Measurements from ENCODE around the gene TMEM212. TPM values are rescaled to one million over a fixed set of nuclear protein-coding genes. Genes with fewer than 3 reads are reported as not detected.

Gene TMEM212
- total and polyA plus RNA-seq, 5 donors: not detected

- H3K27ac ChIP-seq (ENCODE audit: low read length): no peak overlapping the region
- ATAC-seq (no peak), DNase-seq (no peak)
- no peaks in the 10 kb centered on the region for H3K27me3 ChIP-seq (ENCODE audit: control insufficient read depth, insufficient read depth)
- WGBS: 70% methylated on average over 4 of the region's 4 CpGs
- no peaks in the 10 kb centered on the region for H3K9me3 ChIP-seq (ENCODE audit: control insufficient read depth, low read length)
- intact Hi-C loops (cut with DNase I): no loop called here
- H3K4me1 ChIP-seq (ENCODE audit: control insufficient read depth, insufficient read depth, low read length): peaks cover 2% of the 10 kb centered on the region
- H3K4me3 ChIP-seq (ENCODE audit: low read length): no peak overlapping the region
Observed at GRCh38 chr3:171878461-171879225, 35.5 kb downstream of the TMEM212 start.

GRCh38 chr3:171879472-171879871 is 36.3 kb downstream of the TMEM212 start:
- Histone ChIP-seq H3K27ac (ENCODE audit: low read length) (no peak overlapping the region), H3K4me3 (ENCODE audit: low read length) (no peak overlapping the region), H3K27me3 (ENCODE audit: control insufficient read depth, insufficient read depth) (no peaks in the 10 kb centered on the region), H3K4me1 (ENCODE audit: control insufficient read depth, insufficient read depth, low read length) (peaks cover under 1% of the 10 kb centered on the region), H3K9me3 (ENCODE audit: control insufficient read depth, low read length) (no peaks in the 10 kb centered on the region)
- intact Hi-C loops (cut with DNase I): no loop called here
- ATAC-seq (no peak), DNase-seq (no peak)
- 94% methylated on average over 3 of the region's 3 CpGs for WGBS

- H3K4me3 ChIP-seq (ENCODE audit: low read length): no peak overlapping the region
- H3K27ac ChIP-seq (ENCODE audit: low read length): no peak overlapping the region
- ATAC-seq: no peak
- H3K4me1 ChIP-seq (ENCODE audit: control insufficient read depth, insufficient read depth, low read length): no peaks in the 10 kb centered on the region
- intact Hi-C loops (cut with DNase I): no loop called here
- 92% methylated on average over 4 of the region's 4 CpGs for WGBS
- H3K27me3 ChIP-seq (ENCODE audit: control insufficient read depth, insufficient read depth): no peaks in the 10 kb centered on the region
- no peak for DNase-seq
- H3K9me3 ChIP-seq (ENCODE audit: control insufficient read depth, low read length): no peaks in the 10 kb centered on the region
Observed at GRCh38 chr3:171880101-171880870, 37.1 kb downstream of the TMEM212 start.

- Histone ChIP-seq H3K27ac (ENCODE audit: low read length) (no peak overlapping the region), H3K9me3 (ENCODE audit: control insufficient read depth, low read length) (no peaks in the 10 kb centered on the region), H3K4me3 (ENCODE audit: low read length) (no peak overlapping the region), H3K27me3 (ENCODE audit: control insufficient read depth, insufficient read depth) (no peaks in the 10 kb centered on the region), H3K4me1 (ENCODE audit: control insufficient read depth, insufficient read depth, low read length) (no peaks in the 10 kb centered on the region)
- 91% methylated on average over 3 of the region's 3 CpGs for WGBS
- intact Hi-C loops (cut with DNase I): no loop called here
- no peak for DNase-seq
- ATAC-seq: no peak
Observed at GRCh38 chr3:171881251-171881650, 38.1 kb downstream of the TMEM212 start.

GRCh38 chr3:171883257-171883892 is 40.2 kb downstream of the TMEM212 start:
- Histone ChIP-seq H3K4me1 (ENCODE audit: control insufficient read depth, insufficient read depth, low read length) (no peaks in the 10 kb centered on the region), H3K27me3 (ENCODE audit: control insufficient read depth, insufficient read depth) (no peaks in the 10 kb centered on the region), H3K9me3 (ENCODE audit: control insufficient read depth, low read length) (no peaks in the 10 kb centered on the region), H3K4me3 (ENCODE audit: low read length) (no peak overlapping the region), H3K27ac (ENCODE audit: low read length) (no peak overlapping the region)
- ATAC-seq (no peak), DNase-seq (no peak)
- intact Hi-C loops (cut with DNase I): no loop called here
- 95% methylated on average over 3 of the region's 3 CpGs for WGBS

GRCh38 chr3:171883893-171884279 is 40.7 kb downstream of the TMEM212 start:
- DNase-seq (no peak), ATAC-seq (no peak)
- H3K27me3 ChIP-seq (ENCODE audit: control insufficient read depth, insufficient read depth): no peaks in the 10 kb centered on the region
- no peak overlapping the region for H3K27ac ChIP-seq (ENCODE audit: low read length)
- no peaks in the 10 kb centered on the region for H3K9me3 ChIP-seq (ENCODE audit: control insufficient read depth, low read length)
- intact Hi-C loops (cut with DNase I): no loop called here
- H3K4me3 ChIP-seq (ENCODE audit: low read length): no peak overlapping the region
- H3K4me1 ChIP-seq (ENCODE audit: control insufficient read depth, insufficient read depth, low read length): no peaks in the 10 kb centered on the region
- 84% methylated on average over 6 of the region's 6 CpGs for whole genome bisulfite sequencing

GRCh38 chr3:171888466-171888865 is 45.3 kb downstream of the TMEM212 start:
- Histone ChIP-seq H3K9me3 (ENCODE audit: control insufficient read depth, low read length) (no peaks in the 10 kb centered on the region), H3K4me1 (ENCODE audit: control insufficient read depth, insufficient read depth, low read length) (no peaks in the 10 kb centered on the region), H3K4me3 (ENCODE audit: low read length) (no peak overlapping the region), H3K27me3 (ENCODE audit: control insufficient read depth, insufficient read depth) (no peaks in the 10 kb centered on the region), H3K27ac (ENCODE audit: low read length) (no peak overlapping the region)
- ATAC-seq: no peak
- intact Hi-C loops (cut with DNase I): no loop called here
- no peak for DNase-seq
- whole genome bisulfite sequencing: 95% methylated on average over 2 of the region's 2 CpGs

- ATAC-seq: no peak
- no peaks in the 10 kb centered on the region for H3K9me3 ChIP-seq (ENCODE audit: control insufficient read depth, low read length)
- WGBS: 84% methylated on average over 2 of the region's 2 CpGs
- H3K4me3 ChIP-seq (ENCODE audit: low read length): no peak overlapping the region
- intact Hi-C loops (cut with DNase I): no loop called here
- no peak overlapping the region for H3K27ac ChIP-seq (ENCODE audit: low read length)
- H3K27me3 ChIP-seq (ENCODE audit: control insufficient read depth, insufficient read depth): no peaks in the 10 kb centered on the region
- H3K4me1 ChIP-seq (ENCODE audit: control insufficient read depth, insufficient read depth, low read length): no peaks in the 10 kb centered on the region
- no peak for DNase-seq
Observed at GRCh38 chr3:171890398-171890797, 47.2 kb downstream of the TMEM212 start.

GRCh38 chr3:171892457-171892856 is 49.3 kb downstream of the TMEM212 start:
- Histone ChIP-seq H3K4me3 (ENCODE audit: low read length) (no peak overlapping the region), H3K4me1 (ENCODE audit: control insufficient read depth, insufficient read depth, low read length) (no peaks in the 10 kb centered on the region), H3K27me3 (ENCODE audit: control insufficient read depth, insufficient read depth) (no peaks in the 10 kb centered on the region), H3K27ac (ENCODE audit: low read length) (no peak overlapping the region), H3K9me3 (ENCODE audit: control insufficient read depth, low read length) (no peaks in the 10 kb centered on the region)
- ATAC-seq (no peak), DNase-seq (no peak)
- intact Hi-C loops (cut with DNase I): no loop called here

GRCh38 chr3:171895291-171895690 is 52.1 kb downstream of the TMEM212 start:
- intact Hi-C loops (cut with DNase I): no loop called here
- no peaks in the 10 kb centered on the region for H3K9me3 ChIP-seq (ENCODE audit: control insufficient read depth, low read length)
- no peak overlapping the region for H3K27ac ChIP-seq (ENCODE audit: low read length)
- no peaks in the 10 kb centered on the region for H3K4me1 ChIP-seq (ENCODE audit: control insufficient read depth, insufficient read depth, low read length)
- ATAC-seq: no peak
- no peak overlapping the region for H3K4me3 ChIP-seq (ENCODE audit: low read length)
- H3K27me3 ChIP-seq (ENCODE audit: control insufficient read depth, insufficient read depth): no peaks in the 10 kb centered on the region
- DNase-seq: no peak

GRCh38 chr3:171895900-171896299 is 52.8 kb downstream of the TMEM212 start:
- Histone ChIP-seq H3K4me1 (ENCODE audit: control insufficient read depth, insufficient read depth, low read length) (no peaks in the 10 kb centered on the region), H3K27me3 (ENCODE audit: control insufficient read depth, insufficient read depth) (no peaks in the 10 kb centered on the region), H3K9me3 (ENCODE audit: control insufficient read depth, low read length) (no peaks in the 10 kb centered on the region), H3K4me3 (ENCODE audit: low read length) (no peak overlapping the region), H3K27ac (ENCODE audit: low read length) (no peak overlapping the region)
- intact Hi-C loops (cut with DNase I): no loop called here
- 75% methylated on average over 5 of the region's 5 CpGs for WGBS
- ATAC-seq (no peak), DNase-seq (no peak)
